GM19238 (cell line): ENCODE measurements around the gene IER5.

Experiments used
- DNase-seq: peaks from one replicate; pipeline ENCODE4 v3.0.0; 2011; ENCODE audit warnings: low spot score; ENCODE audit not compliant: insufficient read length

IER5 gene

DNA sequence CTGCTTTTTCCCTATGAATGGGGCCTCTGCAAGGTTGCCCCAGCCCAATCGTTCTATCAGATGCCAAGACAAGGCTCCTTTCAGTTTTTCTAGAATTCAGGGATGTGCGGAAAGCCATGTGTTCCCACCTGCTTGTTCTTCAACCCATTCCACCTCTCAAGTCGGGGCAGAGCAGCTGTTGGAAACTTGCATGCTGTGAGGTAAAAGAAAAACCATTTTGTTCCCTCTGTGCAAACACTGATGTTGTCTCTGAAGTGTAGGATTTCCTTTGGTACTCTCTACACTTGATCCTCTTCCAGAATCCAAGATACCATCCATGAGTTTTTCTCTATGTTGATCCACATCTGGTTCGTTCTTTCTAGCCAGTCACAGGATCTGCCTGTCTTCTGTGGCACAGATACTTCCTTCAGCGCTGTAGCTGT is 7.3 kb downstream of the IER5 start:
- no peak for DNase-seq

DNA sequence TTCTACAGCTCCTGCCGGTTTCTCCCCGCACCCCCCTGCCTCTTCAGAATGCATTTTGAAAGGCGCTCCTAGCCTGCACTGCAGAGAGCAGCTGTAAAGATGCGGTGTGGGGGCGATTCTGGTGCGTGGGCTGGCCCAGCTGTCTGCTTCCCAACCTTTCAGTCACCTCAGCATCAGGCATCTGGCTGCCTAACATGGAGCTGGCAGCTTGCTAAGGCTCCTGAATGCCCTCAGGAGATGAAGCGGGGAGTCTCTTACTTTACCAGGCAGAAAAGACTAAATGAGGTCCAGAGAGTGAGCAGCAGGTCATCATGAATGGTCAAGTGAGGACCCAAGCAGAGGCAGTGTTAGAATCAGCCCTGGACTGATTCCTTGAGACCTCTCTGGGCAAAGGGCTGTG is 8.7 kb downstream of the IER5 start:
- DNase-seq = no peak

DNA sequence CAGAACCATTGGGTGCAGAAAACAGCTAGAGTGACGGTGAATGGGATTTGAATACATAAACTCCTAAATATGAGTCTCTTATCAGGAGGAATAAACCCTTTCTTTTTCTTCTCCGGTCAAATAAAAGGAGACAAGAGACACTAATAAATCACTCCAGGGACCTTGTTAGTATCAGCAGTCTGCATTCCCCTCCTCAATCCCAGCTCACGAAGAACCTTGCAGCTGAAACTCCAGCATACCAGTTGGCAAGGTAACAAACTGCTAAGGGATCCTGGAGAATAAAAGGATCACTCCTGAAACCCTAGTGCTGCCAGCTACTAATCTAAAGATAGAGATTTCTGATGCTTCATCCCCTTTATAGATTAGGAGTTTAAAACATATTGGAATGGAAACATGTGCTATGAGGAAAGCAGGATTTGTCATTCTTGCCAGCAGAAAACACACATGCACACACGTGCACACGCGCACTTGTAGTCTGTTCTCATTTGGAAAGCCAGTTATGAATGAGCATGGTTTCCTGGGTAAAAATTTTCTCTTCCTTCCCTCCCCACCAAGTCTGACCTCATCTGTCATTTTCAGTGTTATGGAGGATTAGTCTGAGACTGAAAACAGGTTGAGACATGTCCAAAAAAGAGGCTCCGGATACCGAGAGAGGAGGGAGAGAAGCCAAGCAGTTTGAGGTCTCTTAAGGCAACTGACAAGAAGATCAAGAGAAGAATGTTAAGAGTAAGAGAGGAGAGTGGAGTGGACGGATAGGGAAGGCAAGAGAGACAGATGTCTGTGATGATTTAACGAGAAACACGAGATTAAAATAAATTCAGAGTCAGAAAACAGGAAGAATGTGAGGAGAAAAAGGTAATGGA is 10.9 kb downstream of the IER5 start:
- no peak for DNase-seq

DNA sequence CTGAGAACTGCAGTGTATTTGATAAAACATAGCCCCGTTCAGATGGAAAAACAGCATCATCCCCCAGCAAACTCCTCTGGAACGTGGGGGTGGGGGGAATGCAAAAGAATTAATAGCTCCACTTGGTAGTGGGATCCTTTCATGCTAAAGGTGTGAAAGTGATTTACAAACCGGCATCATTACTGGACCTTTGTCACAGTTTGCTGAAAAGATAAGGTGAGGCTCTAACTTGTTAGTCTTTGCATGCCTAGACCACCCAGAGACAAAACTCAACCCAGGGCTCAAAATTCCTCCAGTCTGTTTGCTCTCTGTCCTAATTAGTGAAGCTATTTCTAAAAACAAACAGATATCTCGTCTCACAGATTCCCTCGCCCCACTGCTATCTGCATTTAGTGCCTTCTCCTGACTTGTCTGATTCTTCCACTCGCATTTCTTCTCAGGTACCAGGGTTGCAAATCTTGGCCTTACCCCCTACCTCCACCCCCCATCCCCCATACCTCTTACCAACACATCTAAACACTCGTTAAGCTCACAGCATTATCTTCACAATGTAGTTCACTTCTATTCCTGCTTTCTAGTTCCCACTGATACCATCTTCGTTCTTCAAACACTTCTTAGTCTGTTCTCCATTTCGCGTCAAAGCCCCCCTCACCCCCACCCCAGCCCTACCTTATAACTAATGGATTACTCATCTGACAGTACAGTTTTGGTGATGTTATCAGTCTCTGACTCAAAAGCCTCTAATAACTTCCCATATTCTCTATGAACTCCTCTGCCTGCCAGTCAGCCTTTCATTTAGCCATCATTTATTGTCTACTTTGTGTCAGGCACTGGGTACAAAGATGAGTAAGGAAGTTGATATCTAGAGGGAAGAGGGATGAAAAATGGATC is 11.8 kb downstream of the IER5 start:
- DNase-seq = no peak

DNA sequence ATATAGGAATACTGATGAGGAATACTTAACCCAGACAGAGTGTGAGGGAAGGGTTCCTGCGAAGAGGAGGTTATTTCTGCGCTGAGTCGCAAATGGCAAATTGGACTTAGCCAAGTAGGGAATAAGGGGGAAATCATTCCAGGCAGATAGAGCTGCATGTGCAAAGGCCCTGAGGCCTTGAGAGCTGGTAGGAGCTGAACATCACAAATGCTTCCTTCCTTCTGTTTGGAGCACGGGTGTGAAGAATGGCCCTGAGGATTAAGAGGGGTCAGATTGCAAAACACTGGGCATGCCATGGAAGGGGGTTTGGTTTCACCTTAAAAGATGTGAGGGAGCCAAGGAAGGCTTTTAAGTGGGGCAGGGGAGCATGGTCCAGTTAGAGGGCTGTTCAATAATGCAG is 12.4 kb downstream of the IER5 start:
- DNase-seq = no peak

DNA sequence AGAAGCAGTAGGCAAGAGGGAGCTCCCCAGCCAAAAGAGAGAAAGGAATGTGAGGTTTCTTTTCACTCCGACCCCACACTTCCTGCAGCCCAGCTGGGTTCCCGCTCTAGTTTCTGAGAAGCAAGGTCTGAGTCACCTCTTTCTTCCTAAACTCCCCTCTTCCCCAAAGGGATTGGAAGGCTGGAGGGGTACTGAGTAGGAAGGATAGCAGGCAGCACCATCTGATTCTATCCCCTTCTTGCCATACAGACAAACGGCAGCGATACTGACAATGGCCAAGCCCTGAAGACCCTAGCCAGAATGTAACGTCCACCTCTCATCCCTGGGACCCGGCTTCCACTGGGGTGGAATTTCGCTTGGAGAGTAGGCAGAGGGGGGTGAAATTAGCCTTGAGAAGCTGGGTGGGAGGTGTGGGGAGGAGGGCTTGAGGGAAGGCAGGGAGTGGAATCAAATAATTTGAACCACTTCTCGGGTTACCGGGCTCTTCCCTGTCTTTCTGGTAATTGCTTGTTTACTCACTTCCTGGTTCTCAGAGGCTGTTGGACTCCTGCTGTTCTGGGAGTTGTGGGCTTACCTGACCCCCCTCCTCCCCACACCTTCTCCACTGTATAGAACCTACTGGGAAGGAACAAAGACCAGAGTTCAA is 13.2 kb downstream of the IER5 start:
- no peak for DNase-seq

DNA sequence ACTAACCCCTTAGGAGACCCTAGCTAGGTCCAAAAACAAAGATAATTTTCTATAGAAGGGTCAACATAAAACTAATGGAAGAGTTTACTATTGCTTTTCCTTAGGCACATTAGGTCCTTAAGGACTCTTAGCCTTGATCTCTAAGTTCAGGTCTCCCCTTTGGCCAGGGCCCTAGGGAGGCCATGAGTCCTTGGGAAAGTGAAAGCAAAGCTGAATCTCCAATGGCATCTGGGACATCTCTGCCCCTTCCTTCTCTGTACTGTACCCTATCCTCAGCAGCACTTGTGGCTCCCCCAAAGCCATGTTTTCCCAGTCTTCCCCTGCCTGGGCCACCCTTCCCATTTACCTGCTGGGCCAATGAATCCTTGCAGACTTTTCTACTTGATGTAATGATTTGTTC is 14.3 kb downstream of the IER5 start:
- DNase-seq = no peak

DNA sequence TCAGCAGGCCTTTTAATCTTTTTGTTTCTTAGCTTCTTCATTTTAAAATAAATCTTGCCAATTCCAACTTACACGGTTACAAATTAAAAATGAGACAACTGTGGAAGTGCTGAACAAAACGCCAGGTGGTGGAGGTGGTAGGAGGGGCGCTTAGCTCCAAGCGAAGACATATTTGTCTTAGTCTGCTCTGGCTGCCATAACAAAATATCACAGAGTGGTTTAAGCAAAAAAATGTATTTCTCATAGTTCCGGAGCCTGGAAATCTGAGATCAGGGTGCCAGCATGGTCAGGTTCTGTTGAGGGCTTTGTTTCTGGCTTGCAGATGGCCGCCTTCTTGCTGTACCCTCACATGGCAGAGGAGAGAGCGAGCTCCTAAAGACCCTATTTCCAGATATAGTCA is 14.9 kb downstream of the IER5 start:
- no peak for DNase-seq

DNA sequence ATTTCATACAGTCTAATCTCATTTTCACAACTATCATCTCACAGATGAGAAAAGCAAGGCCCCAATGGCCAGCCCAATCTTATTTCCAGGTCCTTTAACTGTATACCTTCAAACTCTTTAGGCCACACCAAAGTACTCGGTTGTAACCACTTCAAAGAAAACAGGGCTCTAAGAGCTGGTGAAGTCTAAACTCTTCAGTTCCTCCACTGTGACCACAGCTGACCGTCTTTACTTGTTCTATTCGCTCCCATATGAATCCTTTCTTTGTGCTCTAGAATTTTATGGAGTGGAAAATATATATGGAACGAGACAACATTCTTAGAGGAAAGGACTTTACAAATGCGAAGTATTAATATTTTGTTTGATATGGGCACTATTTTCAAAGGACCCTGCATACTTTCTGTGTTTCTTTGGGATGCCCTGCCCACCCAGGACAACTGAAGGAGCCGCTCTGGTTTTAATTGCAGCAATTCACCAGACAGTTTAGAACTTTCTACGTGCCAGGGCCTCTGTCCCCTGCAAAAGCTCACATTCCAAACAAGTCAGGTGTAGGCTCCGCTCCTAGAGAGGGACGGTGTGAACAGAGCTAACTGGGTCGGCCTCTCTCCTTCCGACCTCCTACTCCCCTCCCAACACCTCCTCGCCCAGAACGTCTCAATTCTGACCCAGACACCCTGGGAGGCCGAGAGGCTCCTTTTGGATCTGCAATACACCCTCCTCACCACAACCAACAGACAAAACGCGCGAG is 15.7 kb downstream of the IER5 start:
- no peak for DNase-seq

DNA sequence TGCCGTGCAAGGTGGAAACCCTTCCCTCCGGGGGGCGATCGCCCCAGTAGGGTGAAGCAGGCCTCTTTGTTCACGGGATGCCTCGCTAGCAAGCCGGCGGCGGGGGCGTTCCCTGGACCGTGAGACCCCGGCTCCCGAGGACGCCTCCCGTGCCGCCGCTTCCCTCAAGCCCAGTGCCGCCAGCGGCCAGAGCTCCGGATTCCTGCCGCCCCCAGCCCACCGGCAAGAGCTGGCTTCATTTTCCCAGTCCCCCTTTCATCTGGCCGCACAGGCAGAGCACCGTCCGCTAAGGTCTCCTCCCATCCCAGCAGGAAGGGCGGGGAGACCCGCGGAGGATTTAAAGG is 16.3 kb downstream of the IER5 start:
- peak; percentile 32 for DNase-seq

DNA sequence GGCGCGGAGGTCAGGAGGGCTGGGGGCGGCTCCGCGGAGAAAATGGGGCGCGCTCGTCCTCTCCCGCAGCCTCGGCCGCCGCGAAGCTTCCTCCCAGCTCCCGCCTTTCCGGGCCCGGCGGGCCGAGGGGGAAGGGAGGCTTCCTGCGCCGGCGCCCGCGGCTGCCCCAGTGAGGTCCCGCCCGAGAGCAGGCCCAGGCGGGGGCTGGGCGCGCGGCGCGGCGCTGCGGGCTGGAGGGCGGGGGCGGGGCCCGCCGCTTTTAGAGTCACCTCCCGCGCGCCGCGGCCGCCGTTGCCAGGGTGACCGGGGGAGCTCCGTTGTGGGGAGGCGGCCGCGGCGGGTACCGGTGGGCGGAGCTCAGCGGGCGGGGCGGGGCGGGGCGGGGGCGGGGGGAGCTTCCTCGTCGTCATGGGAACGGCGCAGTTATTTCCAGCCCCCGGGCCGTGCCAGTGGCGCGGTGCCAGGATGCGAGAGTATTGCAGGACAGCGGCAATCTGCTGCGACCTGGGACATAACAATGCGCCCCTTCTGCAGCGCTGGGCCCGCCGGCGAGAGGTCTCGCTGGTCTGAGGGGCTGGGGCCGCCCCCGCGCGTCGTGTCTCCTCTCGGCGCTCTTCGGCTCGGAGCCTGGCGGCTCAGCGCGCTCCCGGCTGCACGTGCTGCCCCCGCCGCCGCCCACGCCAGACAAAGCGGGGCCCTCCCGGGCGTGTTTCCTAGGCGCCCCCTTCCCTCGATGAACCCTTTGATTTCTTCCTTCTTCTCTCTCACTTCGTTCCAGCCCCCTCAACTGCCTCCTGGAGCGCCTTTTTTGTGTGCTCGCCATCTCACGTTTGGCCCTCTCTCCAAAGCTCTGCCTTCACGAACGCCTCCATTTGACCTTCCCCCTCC is 16.9 kb downstream of the IER5 start:
- DNase-seq = peak; percentile 91

DNA sequence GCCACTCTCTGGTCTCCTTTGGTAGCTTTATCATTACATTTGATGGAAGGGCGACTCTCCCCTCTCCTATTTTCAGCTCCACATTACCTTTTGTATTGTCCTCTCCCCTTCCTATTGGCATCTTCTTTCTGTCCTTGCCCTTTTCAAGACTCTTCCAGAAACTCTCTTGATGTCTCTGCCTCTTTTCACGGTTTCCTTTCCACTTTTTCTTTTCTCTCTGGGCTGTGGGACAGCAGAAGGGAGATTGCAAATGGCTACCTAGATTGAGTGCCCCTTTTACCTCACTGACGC is 17.5 kb downstream of the IER5 start:
- DNase-seq = no peak

DNA sequence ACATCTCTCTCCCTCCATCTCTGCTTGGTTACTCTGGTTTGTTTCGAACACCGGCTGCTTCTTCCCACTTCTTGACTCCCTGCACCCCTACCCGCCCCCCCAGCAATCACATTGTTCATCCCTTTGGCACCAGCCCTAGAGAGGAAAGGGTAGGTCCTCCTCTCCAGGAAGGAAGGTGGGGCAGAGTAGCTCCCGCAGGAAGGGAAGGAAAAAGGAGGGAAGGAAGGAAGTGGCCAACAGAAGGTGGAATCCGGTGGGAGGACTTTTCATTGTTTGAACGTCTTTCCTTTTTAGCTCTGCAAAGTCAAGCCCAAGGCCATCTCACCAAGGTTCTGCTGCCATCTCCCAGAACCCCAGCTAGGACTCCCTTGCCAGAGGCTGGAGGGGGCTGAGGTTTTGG is 18.0 kb downstream of the IER5 start:
- DNase-seq = no peak

DNA sequence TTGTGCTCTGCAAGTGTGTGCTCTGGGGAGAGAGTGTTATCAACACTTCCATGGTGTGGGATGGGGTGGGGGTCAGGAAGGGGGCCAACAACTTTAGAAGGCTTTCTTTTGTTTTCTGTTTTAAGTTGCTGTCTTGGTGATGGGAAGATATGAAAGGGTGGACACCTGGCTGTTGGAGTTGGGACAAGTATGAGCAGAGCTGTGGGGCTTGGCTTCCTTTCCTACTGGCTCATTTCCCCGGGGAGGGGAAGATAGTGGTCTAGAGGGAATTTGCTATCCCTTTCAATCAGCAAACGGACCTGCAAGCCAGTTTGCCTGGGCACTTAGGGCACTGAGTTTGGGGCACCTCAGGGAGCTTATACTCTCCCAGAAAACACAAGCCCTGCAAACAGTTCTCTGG is 19.2 kb downstream of the IER5 start:
- no peak for DNase-seq

DNA sequence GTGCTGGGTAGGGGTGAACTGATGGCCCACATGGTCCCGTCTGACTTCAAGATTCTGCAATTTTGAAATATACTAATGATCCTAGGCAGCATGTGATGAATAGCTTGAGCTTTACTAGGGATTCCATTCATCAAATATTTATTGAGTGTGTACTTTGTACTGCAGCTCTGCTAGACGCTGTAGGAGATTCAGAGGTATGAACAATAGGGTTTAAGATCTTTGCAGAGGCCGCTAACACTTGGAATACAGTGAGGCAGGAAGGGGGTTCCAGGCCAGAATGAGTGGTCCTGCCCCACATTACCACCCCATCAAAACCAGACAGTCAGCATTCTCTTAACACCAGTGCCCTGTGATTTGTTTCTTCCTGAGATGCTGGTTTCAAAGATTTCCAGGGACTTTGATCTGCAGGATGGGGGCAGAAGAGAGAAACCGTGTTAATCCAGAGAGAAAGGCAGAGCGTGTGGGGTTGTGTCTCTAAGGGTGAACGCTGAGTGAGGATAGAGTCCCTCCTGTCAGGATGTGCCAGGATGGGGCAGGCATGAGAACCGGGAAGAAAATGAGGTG is 19.9 kb downstream of the IER5 start:
- DNase-seq = no peak

DNA sequence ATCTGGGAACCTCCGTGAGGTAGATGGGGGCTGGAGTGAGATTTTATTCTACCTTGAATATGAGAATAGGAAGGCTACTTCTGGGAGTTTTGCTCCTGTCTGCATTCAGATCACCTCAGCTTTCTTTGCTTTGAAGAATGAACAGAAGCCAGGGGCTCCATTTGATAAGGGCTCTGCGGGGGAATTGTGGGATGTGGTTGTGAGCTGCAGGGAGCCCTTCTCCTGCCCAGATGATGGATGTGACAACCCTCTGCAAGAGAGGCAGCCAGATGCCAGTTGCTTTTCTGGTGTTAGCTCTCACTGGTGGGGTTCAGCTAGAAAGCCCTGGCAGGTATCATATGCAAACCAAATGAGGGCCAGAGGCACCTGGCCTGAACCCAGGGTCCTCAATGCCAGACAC is 21.5 kb downstream of the IER5 start:
- no peak for DNase-seq

DNA sequence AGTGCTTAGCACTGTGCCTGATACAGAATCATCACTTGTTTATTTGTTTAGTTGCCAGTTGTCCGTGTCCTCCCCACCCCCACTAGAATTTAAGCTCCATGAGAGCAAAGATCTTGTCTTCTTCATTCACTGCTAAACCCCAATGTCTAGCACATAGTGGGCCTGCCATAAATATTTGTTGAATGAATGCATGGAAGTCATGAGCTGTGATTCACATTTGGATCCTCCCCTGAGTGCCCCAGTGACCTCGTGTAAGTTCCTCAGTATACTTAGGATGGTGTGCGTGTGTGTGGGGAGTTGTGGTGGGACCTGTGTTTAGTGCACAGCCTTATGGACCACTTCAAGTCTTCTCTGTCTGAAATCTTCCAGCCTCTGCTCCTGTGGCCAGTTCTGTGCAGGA is 23.1 kb downstream of the IER5 start:
- no peak for DNase-seq

DNA sequence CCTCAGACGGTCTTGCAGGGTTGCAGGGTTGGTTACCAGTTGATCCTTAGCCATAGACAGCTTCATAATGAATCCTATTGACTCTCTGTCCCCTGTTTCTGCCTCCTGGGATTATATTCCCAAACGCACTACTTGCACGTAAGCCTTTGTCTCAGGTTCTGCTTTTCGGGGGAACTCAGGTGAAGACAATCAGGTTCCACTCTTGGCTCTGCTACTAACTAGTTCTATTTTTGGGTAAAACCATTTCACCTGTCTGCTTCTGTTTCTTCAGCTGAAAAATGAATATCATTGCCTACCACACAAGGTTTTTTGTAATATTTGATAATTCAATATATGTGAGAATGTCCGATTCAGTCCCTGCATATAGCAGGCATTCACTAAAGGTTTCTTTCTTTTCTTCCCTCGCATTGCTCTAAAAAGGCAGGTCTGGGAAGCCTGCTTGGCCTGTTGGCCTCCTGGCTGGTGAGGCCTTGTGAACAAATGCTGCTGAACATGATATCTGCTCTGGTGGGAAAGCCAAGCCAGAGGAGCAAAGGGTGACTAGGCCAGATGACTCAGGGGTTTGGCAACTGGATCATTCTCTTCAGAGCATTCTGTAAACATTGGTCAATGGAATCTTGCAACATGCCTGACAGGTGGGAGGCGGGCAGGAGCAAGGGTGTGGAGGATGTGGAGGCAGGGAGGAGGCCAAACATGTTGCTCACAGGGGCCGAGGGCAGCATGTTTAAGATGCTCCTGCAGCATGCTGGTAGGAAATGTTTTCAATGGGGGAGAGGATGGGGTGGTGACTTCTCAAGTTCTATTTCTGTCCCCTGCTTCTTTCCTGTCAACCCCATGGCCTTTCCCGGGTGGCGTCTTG is 23.8 kb downstream of the IER5 start:
- DNase-seq = no peak

DNA sequence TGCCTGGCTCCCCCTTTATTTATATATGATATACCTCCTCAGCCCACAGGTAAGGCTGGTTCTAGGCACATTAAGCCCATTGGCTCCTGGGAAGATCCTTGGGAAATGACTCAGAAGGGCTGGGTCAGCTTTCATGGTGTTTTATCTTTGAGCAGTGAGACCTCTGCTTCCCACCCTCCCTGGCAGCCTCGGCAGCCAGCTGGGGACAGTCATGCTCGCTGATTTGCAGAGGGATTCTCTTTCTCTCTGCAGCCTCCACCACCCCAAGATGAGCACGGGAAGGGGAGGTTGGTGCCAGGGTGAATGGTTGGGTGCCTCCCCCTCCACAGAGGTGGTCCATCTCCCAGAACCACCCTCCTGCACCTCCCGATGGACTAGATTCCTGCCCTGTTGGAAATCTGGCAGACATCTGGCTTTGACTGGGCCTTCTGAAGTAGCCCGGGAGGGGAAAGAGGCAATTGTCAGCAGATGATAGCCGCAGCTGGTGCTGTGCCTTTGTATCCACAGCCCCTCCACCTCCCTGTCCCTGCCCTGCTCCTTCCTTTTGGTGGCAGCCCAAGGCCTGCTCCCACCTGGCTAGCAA is 24.6 kb downstream of the IER5 start:
- DNase-seq = no peak
